Liver (tissue), 9 donors: ENCODE data around the gene IWS1. TPM values are rescaled to one million over a fixed set of nuclear protein-coding genes. Genes with fewer than 3 reads are reported as not detected.

Source experiments
- DNase-seq: peaks from one replicate; pipeline ENCODE4 v3.0.0-alpha.2; 2017; ENCODE audit warnings: low spot score
- H3K27ac ChIP-seq, 2 donors: one replicate each; pipeline ENCODE4 v1.7.0; 2013; ENCODE audit warnings: inconsistent platforms in 2 of 2, low read length in 2 of 2, control low read depth in 1 of 2, low read depth in 1 of 2, mild to moderate bottlenecking in 1 of 2
- H3K27me3 ChIP-seq, 4 donors: one replicate each; pipeline versions ENCODE4 v1.6.1 to v1.7.0; 2013; ENCODE audit warnings: low read length in 3 of 4, inconsistent platforms in 1 of 4, mild to moderate bottlenecking in 1 of 4, moderate library complexity in 1 of 4; ENCODE audit not compliant: control insufficient read depth in 4 of 4, insufficient read depth in 4 of 4
- H3K36me3 ChIP-seq, 4 donors: one replicate each; pipeline versions ENCODE4 v1.6.1 to v1.7.0; 2013; ENCODE audit warnings: low read length in 3 of 4, mild to moderate bottlenecking in 3 of 4, low read depth in 1 of 4, moderate library complexity in 1 of 4; ENCODE audit not compliant: control insufficient read depth in 4 of 4, insufficient read depth in 3 of 4
- H3K4me1 ChIP-seq, 4 donors: one replicate each; pipeline versions ENCODE4 v1.6.1 to v1.7.0; 2013; ENCODE audit warnings: low read length in 3 of 4, mild to moderate bottlenecking in 3 of 4, moderate library complexity in 1 of 4; ENCODE audit not compliant: control insufficient read depth in 4 of 4, insufficient read depth in 4 of 4
- H3K4me3 ChIP-seq, 3 donors: one replicate each; pipeline versions ENCODE4 v1.6.1 to v1.7.0; 2013; ENCODE audit warnings: low read length in 3 of 3, control low read depth in 1 of 3, low read depth in 1 of 3, mild to moderate bottlenecking in 1 of 3
- H3K9ac ChIP-seq, 2 donors: one replicate each; pipeline ENCODE4 v1.7.0; 2013; ENCODE audit warnings: low read length in 2 of 2, mild to moderate bottlenecking in 2 of 2, moderate library complexity in 2 of 2, control low read depth in 1 of 2, low read depth in 1 of 2
- H3K9me3 ChIP-seq, 4 donors: one replicate each; pipeline versions ENCODE4 v1.6.1 to v1.7.0; 2013; ENCODE audit warnings: low read length in 3 of 4; ENCODE audit not compliant: control insufficient read depth in 4 of 4
- CTCF ChIP-seq: fragments of 150-350 bp; IDR thresholded peaks from 2 replicates; pipeline ENCODE4 v1.5.1; 2017; ENCODE audit warnings: improper control_type of control experiment, low read depth, low read length; ENCODE audit not compliant: missing input control
- EGR1 ChIP-seq, 2 donors: IDR thresholded peaks; 2 replicates each; pipeline ENCODE4 v1.6.1; 2016 to 2018; ENCODE audit warnings: antibody characterized with exemption in 2 of 2, low read depth in 2 of 2
- FOXA1 ChIP-seq: IDR thresholded peaks from 2 replicates; pipeline ENCODE4 v1.6.1; 2016; ENCODE audit warnings: antibody characterized with exemption
- FOXA2 ChIP-seq: IDR thresholded peaks from 2 replicates; pipeline ENCODE4 v1.6.1; 2016; ENCODE audit warnings: antibody characterized with exemption
- GABPA ChIP-seq, 2 donors: IDR thresholded peaks in 1 of 2; conservative IDR thresholded peaks in 1 of 2; 2 replicates each; pipeline ENCODE4 v1.6.1; 2016; ENCODE audit warnings: antibody characterized with exemption in 2 of 2, mild to moderate bottlenecking in 1 of 2, moderate library complexity in 1 of 2
- HNF4A ChIP-seq, 2 donors: conservative IDR thresholded peaks; 2 replicates each; pipeline ENCODE4 v1.6.1; 2016; ENCODE audit warnings: antibody characterized with exemption in 2 of 2, mild to moderate bottlenecking in 2 of 2
- HNF4G ChIP-seq: IDR thresholded peaks from 2 replicates; pipeline ENCODE4 v1.6.1; 2016; ENCODE audit warnings: antibody characterized with exemption
- JUND ChIP-seq, 2 donors: IDR thresholded peaks; 2 replicates each; pipeline ENCODE4 v1.6.1; 2016; ENCODE audit warnings: antibody characterized with exemption in 2 of 2
- NR2F2 ChIP-seq: IDR thresholded peaks from 2 replicates; pipeline ENCODE4 v1.6.1; 2016; ENCODE audit warnings: antibody characterized with exemption
- RAD21 ChIP-seq, 2 donors: IDR thresholded peaks; 2 replicates each; pipeline ENCODE4 v1.6.1; 2016; ENCODE audit warnings: antibody characterized with exemption in 2 of 2, mild to moderate bottlenecking in 2 of 2
- REST ChIP-seq: IDR thresholded peaks from 2 replicates; pipeline ENCODE4 v1.6.1; 2016; ENCODE audit warnings: antibody characterized with exemption, mild to moderate bottlenecking
- RXRA ChIP-seq, 2 donors: IDR thresholded peaks; 2 replicates each; pipeline ENCODE4 v1.6.1; 2017 to 2018; ENCODE audit warnings: antibody characterized with exemption in 2 of 2, mild to moderate bottlenecking in 1 of 2
- SP1 ChIP-seq: IDR thresholded peaks from 2 replicates; pipeline ENCODE4 v1.6.1; 2018; ENCODE audit warnings: antibody characterized with exemption, mild to moderate bottlenecking
- TAF1 ChIP-seq: conservative IDR thresholded peaks from 2 replicates; pipeline ENCODE4 v1.6.1; 2016; ENCODE audit warnings: antibody characterized with exemption, mild to moderate bottlenecking
- YY1 ChIP-seq: IDR thresholded peaks from 2 replicates; pipeline ENCODE4 v1.6.1; 2016; ENCODE audit warnings: antibody characterized with exemption, mild to moderate bottlenecking
- ZBTB33 ChIP-seq: IDR thresholded peaks from 2 replicates; pipeline ENCODE4 v1.6.1; 2016; ENCODE audit warnings: antibody characterized with exemption
- WGBS: extraction: QIAGEN DNeasy Blood & Tissue Kit; methylation state at CpG from one replicate; pipeline ENCODE4 v1.1.7; 2013; 5-methylcytosine and 5-hydroxymethylcytosine counted together
- polyA plus RNA-seq, 2 donors: library from polyadenylated mRNA; stranded (reverse) in 1 of 2; unstranded in 1 of 2; fragments of 200-250 nt in 1 of 2; fragments of >200 nt in 1 of 2; fragmentation: Nextera tagmentation in 1 of 2; extraction: Ambion mirVana in 1 of 2; gene quantifications; one replicate each; pipeline versions ENCODE4 v1.2.1 to v1.2.3, GENCODE V29; 2013 to 2015
- total RNA-seq, 2 donors: library from RNA; depleted of rRNA; stranded (reverse); fragments of >200 nt; gene quantifications; one replicate each; pipeline ENCODE4 v1.2.3, GENCODE V29; 2014
- TF ChIP-seq, protein P1 (sequence below): IDR thresholded peaks from 2 replicates; pipeline ENCODE4 v1.6.1; 2016; ENCODE audit warnings: antibody characterized with exemption
- donor health status: healthy.
- donor health status: healthy.
- donor health status: healthy.
- donor health status: healthy.
- donor health status: healthy.

Gene IWS1
- total and polyA plus RNA-seq, 4 donors, result 13.0 to 28.9 (median 22.8) TPM

GRCh38 chr2:127568128-127568527, 41.8 kb upstream of the IWS1 start:
- WGBS, result 96% methylated on average over 6 of the region's 6 CpGs
- Histone ChIP-seq H3K36me3 (no peaks in the 10 kb centered on the region), H3K27me3 (no peaks in the 10 kb centered on the region), H3K9me3 (no peaks in the 10 kb centered on the region), H3K4me3 (no peak overlapping the region), H3K27ac (no peak overlapping the region), H3K9ac (no peak overlapping the region), H3K4me1 (no peaks in the 10 kb centered on the region)
- DNase-seq, result no peak
- no peak for TF ChIP-seq JUND (IDR thresholded peaks at IDR 0.05)

- Histone ChIP-seq H3K27ac (no peak overlapping the region), H3K36me3 (no peaks in the 10 kb centered on the region), H3K27me3 (no peaks in the 10 kb centered on the region), H3K9ac (no peak overlapping the region), H3K4me1 (no peaks in the 10 kb centered on the region), H3K9me3 (no peaks in the 10 kb centered on the region), H3K4me3 (no peak overlapping the region)
- DNase-seq, result no peak
- TF ChIP-seq, protein P1, sequence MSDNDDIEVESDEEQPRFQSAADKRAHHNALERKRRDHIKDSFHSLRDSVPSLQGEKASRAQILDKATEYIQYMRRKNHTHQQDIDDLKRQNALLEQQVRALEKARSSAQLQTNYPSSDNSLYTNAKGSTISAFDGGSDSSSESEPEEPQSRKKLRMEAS, result no peak
- TF ChIP-seq EGR1 (IDR thresholded peaks at IDR 0.05; ENCODE audit: low read depth in 2 of 2) (no peak), FOXA2 (no peak), FOXA1 (no peak), CTCF (no peak), HNF4A (conservative IDR thresholded peaks at IDR 0.05) (no peak), JUND (IDR thresholded peaks at IDR 0.05) (no peak), NR2F2 (no peak), SP1 (no peak), TAF1 (no peak), GABPA (IDR thresholded peaks at IDR 0.05 in 1 of 2, conservative IDR thresholded peaks at IDR 0.05 in 1 of 2) (no peak)
- WGBS, result 92% methylated on average over 5 of the region's 5 CpGs
Observed at GRCh38 chr2:127567351-127567854, 41.1 kb upstream of the IWS1 start.

- Histone ChIP-seq H3K9ac (no peak overlapping the region), H3K36me3 (no peaks in the 10 kb centered on the region), H3K4me3 (no peak overlapping the region), H3K4me1 (no peaks in the 10 kb centered on the region), H3K27ac (no peak overlapping the region), H3K27me3 (no peaks in the 10 kb centered on the region), H3K9me3 (no peaks in the 10 kb centered on the region)
- 90% methylated on average over 10 of the region's 10 CpGs for WGBS
- DNase-seq, result no peak
- no peak for TF ChIP-seq YY1
- no peak for TF ChIP-seq ZBTB33
- TF ChIP-seq REST, result no peak
- no peak for TF ChIP-seq GABPA (IDR thresholded peaks at IDR 0.05 in 1 of 2, conservative IDR thresholded peaks at IDR 0.05 in 1 of 2)
- TF ChIP-seq TAF1, result no peak
- TF ChIP-seq FOXA1, result no peak
- no peak for TF ChIP-seq NR2F2
- TF ChIP-seq EGR1 (IDR thresholded peaks at IDR 0.05; ENCODE audit: low read depth in 2 of 2), result no peak
- TF ChIP-seq JUND (IDR thresholded peaks at IDR 0.05), result no peak
- no peak for TF ChIP-seq HNF4A (conservative IDR thresholded peaks at IDR 0.05)
- TF ChIP-seq RAD21 (IDR thresholded peaks at IDR 0.05), result no peak
- no peak for TF ChIP-seq RXRA (IDR thresholded peaks at IDR 0.05)
- no peak for TF ChIP-seq HNF4G
- TF ChIP-seq FOXA2, result no peak
- TF ChIP-seq, protein P1, result no peak
- TF ChIP-seq CTCF, result no peak
- no peak for TF ChIP-seq SP1
Observed at GRCh38 chr2:127566576-127566975, 40.3 kb upstream of the IWS1 start.
